ENCODE results near the gene GIMAP7. TPM values are rescaled to one million over a fixed set of nuclear protein-coding genes. Genes with fewer than 3 reads are reported as not detected.
"Not testable (repeated sequence)": the region's sequence is repeated elsewhere in the genome, so short reads cannot be mapped to it uniquely, and the experiment has no call there.

GIMAP7 gene
- 2.7 TPM for total RNA-seq

- DNase-seq = no peak
These were observed at the start of gene GIMAP7 for GRCh38 chr7:150514748-150515222. TSS of gene GIMAP7 (plus strand) at chr7:150514872. CDS start at chr7:150519975, 5,103 bp downstream.

DNA sequence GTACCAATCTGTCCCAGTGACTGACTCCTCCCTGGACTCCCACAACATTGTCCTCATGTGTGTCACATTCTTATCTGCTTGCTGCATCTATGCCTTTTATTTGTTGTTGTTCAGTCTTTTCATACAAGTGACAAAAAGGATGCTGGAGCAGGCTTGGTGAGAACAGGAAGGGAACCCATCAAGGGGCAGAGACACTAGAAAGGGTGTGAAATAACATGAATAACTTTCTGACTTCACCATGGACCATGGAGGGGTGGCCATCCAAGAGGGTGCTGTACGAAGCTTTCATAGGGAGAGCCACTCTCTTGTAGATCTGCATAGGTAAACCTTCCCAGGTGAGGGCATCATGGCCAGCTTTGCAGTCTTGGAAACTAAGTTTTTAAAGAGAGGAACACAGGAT, 49.7 kb upstream of the GIMAP7 start:
- no peak for DNase-seq

- no peak for DNase-seq
These were observed 49.3 kb upstream of the GIMAP7 start for GRCh38 chr7:150465414-150465813.

DNA sequence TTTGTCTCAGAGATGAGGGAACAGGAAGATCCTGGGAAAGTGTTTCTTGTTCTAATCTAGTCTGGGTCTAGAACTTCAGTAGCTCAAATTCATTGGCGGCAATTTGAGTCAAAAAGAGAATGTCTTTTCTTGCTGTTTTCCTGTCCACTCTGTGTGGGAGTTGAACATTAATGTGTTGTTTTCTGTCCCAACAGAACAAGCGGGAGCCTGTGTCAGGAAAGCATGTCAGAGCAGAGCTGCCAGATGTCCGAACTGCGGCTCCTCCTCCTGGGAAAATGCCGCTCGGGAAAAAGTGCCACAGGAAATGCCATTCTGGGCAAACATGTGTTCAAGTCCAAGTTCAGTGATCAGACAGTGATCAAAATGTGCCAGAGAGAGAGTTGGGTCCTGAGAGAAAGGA, 48.2 kb upstream of the GIMAP7 start:
- no peak for DNase-seq

GRCh38 chr7:150468241-150468640, 46.4 kb upstream of the GIMAP7 start:
- DNase-seq = no peak

GRCh38 chr7:150471886-150472285, 42.8 kb upstream of the GIMAP7 start:
- no peak for DNase-seq

GRCh38 chr7:150473902-150474301, 40.8 kb upstream of the GIMAP7 start:
- no peak for DNase-seq

- no peak for DNase-seq
These were observed 38.4 kb upstream of the GIMAP7 start for GRCh38 chr7:150476285-150476684.

- no peak for DNase-seq
These were observed 37.6 kb upstream of the GIMAP7 start for GRCh38 chr7:150476819-150477631.

- DNase-seq = no peak
These were observed 35.5 kb upstream of the GIMAP7 start for GRCh38 chr7:150479023-150479716.

- no peak for DNase-seq
These were observed 33.3 kb upstream of the GIMAP7 start for GRCh38 chr7:150481186-150481920.

DNA sequence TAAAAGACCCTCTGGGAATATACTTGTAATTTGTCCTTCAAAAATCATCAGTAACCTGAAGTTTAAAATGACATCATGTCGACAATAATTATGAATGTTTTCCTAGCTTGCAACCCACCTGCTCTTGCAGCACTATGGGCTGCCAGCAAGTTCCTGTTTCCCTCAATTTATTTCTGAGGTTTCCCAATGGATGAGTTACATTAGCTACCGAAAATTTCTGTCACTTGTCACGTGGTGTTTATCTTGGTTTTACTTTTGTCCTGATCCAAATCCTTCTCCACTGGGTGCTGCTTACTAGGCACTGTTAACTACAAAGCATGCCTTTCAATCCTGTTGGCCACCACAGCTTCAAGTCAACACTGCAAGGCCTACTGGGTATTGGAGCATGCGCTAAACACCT, 32.8 kb upstream of the GIMAP7 start:
- DNase-seq = no peak

DNA sequence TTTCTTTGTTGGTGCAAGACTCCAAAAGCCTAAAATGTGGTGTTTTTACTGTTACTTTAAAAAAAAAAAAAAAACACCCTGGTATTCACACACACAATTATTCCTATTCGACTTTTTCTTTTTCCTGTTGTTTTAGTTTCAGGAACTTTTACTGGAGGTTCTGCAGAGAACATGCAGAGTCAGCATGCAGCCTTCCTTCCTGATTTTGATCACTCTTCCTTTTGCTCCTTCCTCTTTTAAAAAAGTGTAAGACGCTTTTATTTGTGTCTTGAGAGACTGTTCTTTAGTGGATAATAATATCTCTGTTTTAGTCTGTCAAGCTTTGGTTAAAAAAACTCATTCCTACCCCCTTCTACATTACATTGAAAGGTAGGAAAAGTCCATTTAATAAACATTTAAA, 31.2 kb upstream of the GIMAP7 start:
- DNase-seq = not testable (repeated sequence)

- DNase-seq = not testable (repeated sequence)
These were observed 30.6 kb upstream of the GIMAP7 start for GRCh38 chr7:150484071-150484470.

DNA sequence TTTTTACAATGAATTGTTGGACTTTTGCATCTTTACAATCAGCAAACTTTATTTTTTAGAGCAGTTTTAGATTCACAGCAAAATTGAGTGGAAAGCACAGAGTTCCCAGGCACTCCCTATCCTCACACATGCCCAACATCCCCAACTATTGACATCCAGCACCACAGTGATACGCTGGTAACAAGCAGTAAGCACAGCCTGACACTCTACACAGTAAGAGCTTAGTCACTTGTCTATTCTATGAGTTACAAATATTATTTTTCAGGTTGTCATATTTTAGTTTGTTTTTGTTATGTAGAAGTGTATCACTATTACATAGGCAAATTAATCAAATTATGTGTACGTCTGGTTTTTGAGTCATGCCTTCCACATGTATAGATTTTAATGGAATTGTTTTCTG, 27.0 kb upstream of the GIMAP7 start:
- no peak for DNase-seq

DNA sequence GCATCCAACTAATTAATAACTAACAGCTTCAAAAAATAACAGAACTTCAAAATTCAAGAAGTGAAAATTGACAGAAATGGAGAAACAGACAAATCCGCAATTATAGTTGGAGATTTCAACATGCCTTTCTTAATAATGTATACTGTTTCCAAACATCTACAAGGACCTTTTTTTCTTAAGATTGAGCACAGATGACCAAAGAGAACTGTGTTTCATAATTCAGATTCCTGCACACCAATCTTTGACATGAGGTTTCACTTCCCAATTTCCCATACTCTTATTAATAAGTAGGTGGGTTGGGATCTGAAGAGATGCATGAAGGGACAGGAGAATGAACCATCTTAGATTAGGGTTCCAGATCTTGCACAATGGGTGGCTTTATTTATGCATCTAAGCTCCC, 24.9 kb upstream of the GIMAP7 start:
- no peak for DNase-seq

DNA sequence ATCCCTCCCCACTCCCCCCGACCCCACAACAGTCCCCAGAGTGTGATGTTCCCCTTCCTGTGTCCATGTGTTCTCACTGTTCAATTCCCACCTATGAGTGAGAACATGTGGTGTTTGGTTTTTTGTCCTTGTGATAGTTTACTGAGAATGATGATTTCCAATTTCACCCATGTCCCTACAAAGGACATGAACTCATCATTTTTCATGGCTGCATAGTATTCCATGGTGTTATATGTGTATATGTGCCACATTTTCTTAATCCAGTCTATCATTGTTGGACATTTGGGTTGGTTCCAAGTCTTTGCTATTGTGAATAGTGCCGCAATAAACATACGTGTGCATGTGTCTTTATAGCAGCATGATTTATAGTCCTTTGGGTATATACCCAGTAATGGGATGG, 21.2 kb upstream of the GIMAP7 start:
- DNase-seq = not testable (repeated sequence)

DNA sequence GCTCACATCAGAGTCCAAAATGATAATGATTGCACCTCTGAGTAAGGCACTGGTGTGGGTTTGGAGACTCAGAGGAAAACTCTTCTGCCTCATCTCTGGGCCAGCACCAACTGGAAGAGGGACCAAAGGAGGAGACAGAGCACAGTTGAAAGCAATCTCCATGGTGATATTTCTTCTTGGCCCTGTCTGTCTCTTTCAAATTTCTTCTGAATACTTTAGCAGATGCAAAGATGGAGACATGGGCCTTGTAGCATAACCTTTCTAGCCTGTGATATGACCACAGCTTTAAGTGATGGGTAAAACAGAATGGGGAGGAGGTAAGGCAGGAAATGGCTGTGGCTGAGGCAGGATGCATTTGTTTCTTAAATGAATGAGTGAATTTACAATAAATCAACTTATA, 12.2 kb upstream of the GIMAP7 start:
- DNase-seq = no peak

DNA sequence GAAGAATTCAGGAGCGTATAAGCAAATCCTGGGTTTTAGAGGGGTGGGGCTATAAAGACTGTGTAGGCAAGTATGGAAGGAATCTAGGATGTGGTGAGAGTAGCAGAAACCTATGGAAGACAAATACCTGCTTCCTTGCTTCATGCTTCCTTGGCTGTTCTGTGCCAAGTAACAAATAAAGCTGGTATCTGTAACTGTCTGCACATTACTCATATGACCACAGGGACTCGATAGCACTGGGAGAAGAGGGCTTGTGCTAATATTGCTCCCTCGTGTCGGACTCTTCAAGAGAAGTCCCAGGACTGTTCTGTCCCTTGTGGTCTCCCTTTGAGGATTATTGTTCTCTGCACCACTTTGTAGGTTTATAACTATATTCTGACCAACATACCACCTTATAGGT, 11.5 kb upstream of the GIMAP7 start:
- DNase-seq = no peak

DNA sequence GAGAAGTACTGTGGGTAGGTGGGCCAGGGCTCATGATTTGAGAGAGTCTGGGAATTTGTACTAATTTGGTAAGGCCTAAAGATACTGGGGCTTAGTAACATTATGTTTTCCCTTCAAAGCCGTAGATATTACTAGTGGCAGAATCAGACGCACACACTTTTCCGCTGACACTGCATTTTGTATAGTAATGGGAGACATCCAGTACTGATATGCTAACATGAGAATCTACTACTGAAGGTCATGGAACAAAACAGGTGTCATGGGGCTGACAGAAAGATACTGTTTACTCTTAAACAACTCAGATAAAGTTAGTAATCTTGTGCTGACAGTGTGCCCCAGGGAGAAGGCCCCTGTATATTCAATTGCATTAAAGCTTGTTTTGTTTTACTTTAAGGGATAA, 11.1 kb upstream of the GIMAP7 start:
- no peak for DNase-seq

DNA sequence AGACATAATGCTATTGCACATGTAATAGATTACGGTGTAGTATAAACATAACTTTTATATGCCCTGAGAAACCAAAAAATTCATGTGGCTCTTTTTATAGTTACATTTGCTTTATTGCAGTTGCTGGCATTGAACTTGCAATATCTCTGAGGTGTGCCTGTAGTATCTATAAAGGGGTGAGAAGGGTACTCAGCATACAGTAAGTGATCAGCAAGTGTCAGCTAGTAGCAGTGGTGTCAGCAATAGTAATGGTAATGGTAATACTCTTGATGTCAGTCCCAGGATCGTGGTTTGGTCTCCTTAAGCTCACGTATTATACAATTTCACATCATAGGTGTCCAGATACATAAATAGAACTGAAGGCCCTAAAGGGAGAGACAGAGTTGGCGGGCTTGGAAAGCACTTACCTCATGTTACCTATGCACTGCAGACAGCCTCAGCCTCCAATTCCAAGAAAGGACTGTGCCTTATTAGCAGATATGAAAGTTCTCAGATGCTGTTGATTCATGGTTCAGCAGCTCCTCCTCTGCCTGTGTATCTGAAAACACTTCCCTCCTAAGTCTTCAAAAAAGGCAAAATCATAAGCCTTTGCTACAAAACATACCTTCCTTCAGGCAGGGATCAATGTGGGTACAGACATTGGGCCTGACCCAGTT, 6.6 kb upstream of the GIMAP7 start:
- DNase-seq = no peak

DNA sequence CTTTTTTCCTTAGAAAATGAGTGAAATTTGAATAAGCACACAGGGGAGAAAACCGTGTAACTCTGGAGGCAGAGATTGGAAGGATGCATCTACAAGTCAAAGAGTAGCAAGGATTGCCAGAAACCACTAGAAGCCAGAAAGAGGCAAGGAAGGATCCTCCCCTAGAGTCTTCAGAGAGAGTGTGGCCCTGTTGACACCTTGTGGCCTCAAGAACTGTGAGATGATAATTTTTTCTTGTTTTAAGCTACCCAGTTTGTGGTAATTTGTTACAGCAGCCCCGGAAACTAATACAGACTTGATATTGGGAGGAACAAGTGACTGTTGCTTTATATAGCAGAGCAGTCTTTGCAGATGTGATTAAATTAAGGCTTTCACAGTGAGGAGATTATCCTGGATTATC, 3.6 kb upstream of the GIMAP7 start:
- no peak for DNase-seq

GRCh38 chr7:150513758-150514157, 914 bp upstream of the GIMAP7 start:
- no peak for DNase-seq

Data from occipital lobe (tissue), 2 donors.